K562 (cell line): Measurements from ENCODE around the gene USP5. TPM values are rescaled to one million over a fixed set of nuclear protein-coding genes. Genes with fewer than 3 reads are reported as not detected.

Experiments
- ATF7 ChIP-seq: fragments of 450-650 bp; IDR thresholded peaks from 2 replicates; pipeline ENCODE4 v1.7.1; 2014; ENCODE audit warnings: mild to moderate bottlenecking, moderate library complexity
- CTCFL ChIP-seq: IDR thresholded peaks from 2 replicates; pipeline ENCODE4 v1.6.1; 2011; ENCODE audit warnings: borderline replicate concordance, low read depth, mild to moderate bottlenecking, moderate library complexity, low read length; ENCODE audit not compliant: insufficient read depth, poor library complexity, severe bottlenecking
- PBX2 ChIP-seq, 2 experiments: IDR thresholded peaks in 1 of 2; conservative IDR thresholded peaks in 1 of 2; 2 replicates each; pipeline ENCODE4 v1.6.1; 2016; ENCODE audit warnings: low read depth in 2 of 2, mild to moderate bottlenecking in 1 of 2, missing compliant biosample characterization in 1 of 2, missing genetic modification characterization in 1 of 2, moderate library complexity in 1 of 2
- RBM14 ChIP-seq: fragments of 200-400 bp; formaldehyde crosslinking; IDR thresholded peaks from 2 replicates; pipeline ENCODE4 v1.6.1; 2018; ENCODE audit warnings: low read depth, mild to moderate bottlenecking, low read length, moderate library complexity, borderline replicate concordance; ENCODE audit not compliant: insufficient read depth
- REST ChIP-seq, 2 experiments: fragments of 450-650 bp; formaldehyde crosslinking in 1 of 2; IDR thresholded peaks; 2 replicates each; pipeline versions ENCODE4 v1.4.0 to v1.6.1; 2014 to 2020; ENCODE audit warnings: mild to moderate bottlenecking in 2 of 2, borderline replicate concordance in 1 of 2, low read depth in 1 of 2
- SMC3 ChIP-seq: conservative IDR thresholded peaks from 2 replicates; pipeline ENCODE4 v1.6.1; 2011; ENCODE audit warnings: low read depth, low read length, improper control_type of control experiment; ENCODE audit not compliant: insufficient read depth
- U2AF1 ChIP-seq: fragments of 200-400 bp; formaldehyde crosslinking; optimal IDR thresholded peaks from 2 replicates; pipeline ENCODE3; 2017; ENCODE audit warnings: mild to moderate bottlenecking, low read depth, low read length, moderate library complexity
- XRCC5 ChIP-seq: fragments of 200-400 bp; formaldehyde crosslinking; IDR thresholded peaks from 2 replicates; pipeline ENCODE4 v1.6.1; 2017; ENCODE audit warnings: low read depth, mild to moderate bottlenecking, low read length
- ZEB2 ChIP-seq: fragments of 450-650 bp; IDR thresholded peaks from 2 replicates; pipeline ENCODE4 v1.6.1; 2016
- ZNF12 ChIP-seq: sonication (generic); formaldehyde crosslinking; IDR thresholded peaks from 2 replicates; pipeline ENCODE4 v1.4.0; 2020; ENCODE audit warnings: mild to moderate bottlenecking, missing genetic modification reagents
- ZNF224 ChIP-seq: sonication (generic); formaldehyde crosslinking; IDR thresholded peaks from 2 replicates; pipeline ENCODE4 v1.8.0; 2022; ENCODE audit warnings: mild to moderate bottlenecking, missing genetic modification reagents
- ZNF253 ChIP-seq: fragments of 250-450 bp; sonication (Bioruptor Pico); conservative IDR thresholded peaks from 2 replicates; pipeline ENCODE4 v1.6.1; 2021; ENCODE audit warnings: mild to moderate bottlenecking
- polyA plus RNA-seq, 8 experiments: library from polyadenylated mRNA; depleted of rRNA in 4 of 8; stranded (reverse) in 5 of 8; unstranded in 3 of 8; fragments of >200 nt; fragmentation: Nextera tagmentation in 2 of 8; fragmentation: Illumina TruSeq in 1 of 8; extraction: Ambion mirVana in 2 of 8; extraction: Trizol in 1 of 8; gene quantifications; 2 replicates each; pipeline versions ENCODE4 v1.2.1 to v1.2.3, GENCODE V29; 2011 to 2014; ENCODE audit warnings: inconsistent platforms in 1 of 8, missing spikeins in 1 of 8
- total RNA-seq, 7 experiments: library from RNA; depleted of rRNA in 6 of 7; stranded (reverse); fragments of >200 nt in 6 of 7; fragmentation: Illumina TruSeq in 2 of 7; extraction: Trizol in 2 of 7; gene quantifications; 2 replicates each; pipeline versions ENCODE4 v1.2.1 to v1.2.3, GENCODE V29; 2011 to 2021; ENCODE audit warnings: low replicate concordance in 1 of 7

Gene USP5
- total and polyA plus RNA-seq, 9 of the 15 experiments (the other 6 are each of a cell fraction or from before 2014, with no cell fraction given): 1.4 to 107 (median 48.6) TPM

- TF ChIP-seq PBX2 (CRISPR knock-in tag; IDR thresholded peaks at IDR 0.05; ENCODE audit: low read depth): no peak
- TF ChIP-seq PBX2 (tag; conservative IDR thresholded peaks at IDR 0.05; ENCODE audit: low read depth): no peak
- TF ChIP-seq ATF7: no peak
- no peak for TF ChIP-seq U2AF1
- TF ChIP-seq CTCFL: peak; percentile 78
- 0 out of 2 replicates have a peak, but pooled peaks have one; percentile 32 for TF ChIP-seq XRCC5
- TF ChIP-seq ZNF12 (CRISPR knock-in tag): no peak
- no peak for TF ChIP-seq ZNF253 (CRISPR knock-in tag)
- peak; percentile 38; the same call in 1 of the 2 replicates for TF ChIP-seq REST (IDR thresholded peaks at IDR 0.05; ENCODE audit: borderline replicate concordance)
- no peak for TF ChIP-seq REST (CRISPR knock-in tag; IDR thresholded peaks at IDR 0.05; ENCODE audit: low read depth)
- 0 out of 2 replicates have a peak, but pooled peaks have one; percentile 7 for TF ChIP-seq SMC3
- TF ChIP-seq ZNF224 (CRISPR knock-in tag): no peak
- TF ChIP-seq RBM14: no peak
- TF ChIP-seq ZEB2: peak; percentile 15; the same call in 1 of the 2 replicates
Measured at GRCh38 chr12:6869049-6870021, 17.4 kb downstream of the USP5 start (continued).
